Progenitor cell of endocrine pancreas (in vitro differentiated cells): ENCODE results near the gene UGT1A1. TPM values are rescaled to one million over a fixed set of nuclear protein-coding genes. Genes with fewer than 3 reads are reported as not detected.

ENCODE experiments used
- DNase-seq: peaks from one replicate; pipeline ENCODE4 v3.0.0; 2021; ENCODE audit warnings: low spot score; ENCODE audit not compliant: unreplicated experiment
- H3K27ac Mint-ChIP-seq: 2 replicates; pipeline ENCODE4 v1.8.0; 2021; ENCODE audit warnings: mild to moderate bottlenecking, moderate library complexity, mixed read lengths
- H3K27me3 Mint-ChIP-seq: 2 replicates; pipeline ENCODE4 v1.8.0; 2021; ENCODE audit warnings: mixed read lengths
- H3K36me3 Mint-ChIP-seq: 2 replicates; pipeline ENCODE4 v1.8.0; 2022; ENCODE audit warnings: mixed read lengths; ENCODE audit not compliant: insufficient read depth
- H3K4me1 Mint-ChIP-seq: 2 replicates; pipeline ENCODE4 v1.8.0; 2021; ENCODE audit warnings: low read depth, mixed read lengths
- H3K4me3 Mint-ChIP-seq: 2 replicates; pipeline ENCODE4 v1.8.0; 2021; ENCODE audit warnings: low read depth, mild to moderate bottlenecking, moderate library complexity, mixed read lengths
- H3K9me3 Mint-ChIP-seq: 2 replicates; pipeline ENCODE4 v1.8.0; 2021; ENCODE audit warnings: low read depth, mixed read lengths
- total RNA-seq: library from RNA; stranded (reverse); gene quantifications from 2 replicates; pipeline ENCODE4 v1.2.1, GENCODE V29; 2021
- TF ChIP-seq, protein P1 (sequence below): fragments of 200-600 bp; sonication (generic); IDR thresholded peaks from one replicate; pipeline ENCODE4 v1.5.0; 2021; ENCODE audit warnings: antibody characterized with exemption, mild to moderate bottlenecking; ENCODE audit not compliant: unreplicated experiment

Gene UGT1A1
- total RNA-seq, 1 donor from 2014 or later, result not detected

DNA sequence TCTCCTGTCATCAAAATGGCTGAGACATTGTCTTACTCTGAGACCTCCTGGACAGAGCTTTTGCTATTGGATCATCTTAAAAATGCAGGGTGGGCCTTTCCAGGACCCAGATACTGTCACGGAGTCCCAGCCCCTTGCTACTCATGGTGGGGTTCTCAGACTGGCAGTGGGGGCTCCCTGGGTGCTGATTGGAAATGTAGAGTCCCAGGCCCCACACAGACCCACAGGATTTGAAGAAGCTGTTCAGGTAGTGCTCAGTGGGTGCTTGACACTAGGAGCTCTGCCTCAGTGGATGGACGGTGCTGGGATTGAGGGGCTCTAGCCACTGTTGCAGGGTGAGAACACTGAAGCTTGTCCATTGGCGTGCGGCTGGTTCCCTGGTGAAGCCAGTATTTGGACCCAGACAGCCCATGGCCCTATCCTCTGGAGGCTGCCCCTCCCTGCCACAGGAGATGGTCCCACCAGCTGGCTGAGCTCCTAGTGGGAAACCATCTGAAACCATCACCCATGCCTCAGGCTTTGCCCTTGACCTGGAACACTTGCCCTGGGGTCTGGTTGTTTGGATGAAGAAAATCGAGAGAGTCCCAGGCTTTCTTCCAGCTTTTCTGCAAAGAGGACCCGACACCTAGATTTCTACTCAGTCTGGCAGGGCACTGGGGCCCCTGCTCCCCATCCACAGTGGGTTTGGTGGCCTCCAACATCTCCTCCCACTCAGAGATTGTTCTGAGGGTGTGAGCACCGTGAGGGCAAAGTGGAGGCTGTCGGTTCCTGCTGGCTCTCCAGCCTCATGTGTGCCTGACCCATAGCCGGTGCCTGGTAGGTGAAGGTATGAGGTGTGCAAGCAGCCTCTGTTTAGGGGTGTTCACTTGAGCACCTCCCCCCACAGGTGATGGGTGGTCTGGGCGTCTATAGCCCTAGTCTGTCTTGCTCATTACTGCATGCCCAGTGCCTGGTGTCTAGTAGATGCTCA is 48.2 kb downstream of the UGT1A1 start:
- TF ChIP-seq, protein P1, sequence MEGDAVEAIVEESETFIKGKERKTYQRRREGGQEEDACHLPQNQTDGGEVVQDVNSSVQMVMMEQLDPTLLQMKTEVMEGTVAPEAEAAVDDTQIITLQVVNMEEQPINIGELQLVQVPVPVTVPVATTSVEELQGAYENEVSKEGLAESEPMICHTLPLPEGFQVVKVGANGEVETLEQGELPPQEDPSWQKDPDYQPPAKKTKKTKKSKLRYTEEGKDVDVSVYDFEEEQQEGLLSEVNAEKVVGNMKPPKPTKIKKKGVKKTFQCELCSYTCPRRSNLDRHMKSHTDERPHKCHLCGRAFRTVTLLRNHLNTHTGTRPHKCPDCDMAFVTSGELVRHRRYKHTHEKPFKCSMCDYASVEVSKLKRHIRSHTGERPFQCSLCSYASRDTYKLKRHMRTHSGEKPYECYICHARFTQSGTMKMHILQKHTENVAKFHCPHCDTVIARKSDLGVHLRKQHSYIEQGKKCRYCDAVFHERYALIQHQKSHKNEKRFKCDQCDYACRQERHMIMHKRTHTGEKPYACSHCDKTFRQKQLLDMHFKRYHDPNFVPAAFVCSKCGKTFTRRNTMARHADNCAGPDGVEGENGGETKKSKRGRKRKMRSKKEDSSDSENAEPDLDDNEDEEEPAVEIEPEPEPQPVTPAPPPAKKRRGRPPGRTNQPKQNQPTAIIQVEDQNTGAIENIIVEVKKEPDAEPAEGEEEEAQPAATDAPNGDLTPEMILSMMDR, result no peak
- Mint-ChIP-seq H3K27ac (no peak overlapping the region), H3K4me1 (no peaks in the 10 kb centered on the region), H3K9me3 (no peaks in the 10 kb centered on the region), H3K27me3 (peaks cover 20% of the 10 kb centered on the region), H3K4me3 (no peak overlapping the region), H3K36me3 (no peaks in the 10 kb centered on the region)
- DNase-seq, result peak; percentile 3

DNA sequence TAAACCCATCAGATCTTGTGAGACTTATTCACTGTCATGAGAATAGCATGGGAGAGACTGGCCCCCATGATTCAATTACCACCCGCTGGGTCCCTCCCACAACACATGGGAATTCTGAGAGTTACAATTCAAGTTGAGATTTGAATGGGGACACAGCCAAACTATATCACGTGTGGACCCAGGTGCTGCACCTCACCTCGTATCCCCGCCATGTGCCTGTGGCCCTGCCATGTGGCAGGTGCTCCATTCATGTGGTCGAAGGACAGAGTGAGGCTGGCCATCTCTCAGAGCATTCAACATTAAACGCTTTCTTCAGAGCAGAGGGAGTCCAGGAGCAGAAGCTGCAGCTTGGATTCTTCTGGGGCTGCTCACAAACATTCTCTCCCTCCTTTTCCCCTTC is 50.3 kb downstream of the UGT1A1 start:
- no peaks in the 10 kb centered on the region for H3K9me3 Mint-ChIP-seq
- no peaks in the 10 kb centered on the region for H3K36me3 Mint-ChIP-seq
- peaks cover 6% of the 10 kb centered on the region for H3K27me3 Mint-ChIP-seq
- no peak overlapping the region for H3K27ac Mint-ChIP-seq
- H3K4me1 Mint-ChIP-seq, result no peaks in the 10 kb centered on the region
- H3K4me3 Mint-ChIP-seq, result no peak overlapping the region
- DNase-seq, result no peak
- TF ChIP-seq, protein P1, result no peak

DNA sequence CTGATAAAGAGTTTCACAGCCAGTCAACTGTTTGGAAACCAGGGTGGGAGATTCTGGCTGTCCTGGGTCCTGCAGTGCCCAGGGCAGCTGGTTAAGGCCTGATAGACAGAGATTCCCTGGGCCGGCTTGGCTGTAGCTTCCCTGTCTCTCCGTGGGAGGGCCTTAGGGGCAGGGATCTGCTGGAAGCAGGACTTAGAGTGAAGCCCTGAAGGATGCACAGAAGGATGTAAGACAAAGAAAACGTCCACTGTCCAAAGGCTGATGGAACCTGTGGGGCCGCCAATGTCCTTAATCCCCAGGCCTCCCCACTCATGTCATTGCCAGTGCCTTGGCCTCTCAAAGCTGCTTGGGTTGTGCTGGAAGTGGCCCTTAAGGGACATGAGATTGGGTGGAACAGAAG is 51.0 kb downstream of the UGT1A1 start:
- TF ChIP-seq, protein P1, result no peak
- DNase-seq, result no peak
- H3K4me1 Mint-ChIP-seq, result no peaks in the 10 kb centered on the region

DNA sequence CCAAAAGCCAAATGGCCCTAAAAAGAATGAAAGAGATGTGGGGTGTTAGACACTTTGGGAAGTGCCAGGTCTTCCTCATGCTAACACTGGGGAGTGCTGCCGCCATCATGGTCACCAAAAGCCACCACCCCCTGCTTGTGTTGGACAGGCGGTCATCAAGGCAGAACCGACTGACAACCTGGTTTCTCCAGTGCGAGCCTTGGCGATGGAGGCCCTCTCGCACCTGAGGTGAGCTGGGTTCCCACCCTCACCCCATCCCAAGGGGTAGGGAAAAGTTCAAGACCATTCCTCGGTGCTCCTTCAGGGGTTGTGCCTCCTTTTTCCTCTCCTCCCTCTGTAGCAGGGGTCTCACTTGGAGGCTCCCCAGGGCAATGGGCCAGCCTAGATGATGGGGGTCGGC is 51.7 kb downstream of the UGT1A1 start:
- Mint-ChIP-seq H3K9me3 (no peaks in the 10 kb centered on the region), H3K27me3 (peaks cover 4% of the 10 kb centered on the region), H3K36me3 (no peaks in the 10 kb centered on the region), H3K4me1 (no peaks in the 10 kb centered on the region), H3K27ac (no peak overlapping the region), H3K4me3 (no peak overlapping the region)
- TF ChIP-seq, protein P1, result no peak
- DNase-seq, result no peak

More for the DNA sequence above, 51.0 kb downstream of the UGT1A1 start:
- Mint-ChIP-seq H3K36me3 (no peaks in the 10 kb centered on the region), H3K4me3 (no peak overlapping the region), H3K27me3 (peaks cover 4% of the 10 kb centered on the region), H3K27ac (no peak overlapping the region), H3K9me3 (no peaks in the 10 kb centered on the region)

DNA sequence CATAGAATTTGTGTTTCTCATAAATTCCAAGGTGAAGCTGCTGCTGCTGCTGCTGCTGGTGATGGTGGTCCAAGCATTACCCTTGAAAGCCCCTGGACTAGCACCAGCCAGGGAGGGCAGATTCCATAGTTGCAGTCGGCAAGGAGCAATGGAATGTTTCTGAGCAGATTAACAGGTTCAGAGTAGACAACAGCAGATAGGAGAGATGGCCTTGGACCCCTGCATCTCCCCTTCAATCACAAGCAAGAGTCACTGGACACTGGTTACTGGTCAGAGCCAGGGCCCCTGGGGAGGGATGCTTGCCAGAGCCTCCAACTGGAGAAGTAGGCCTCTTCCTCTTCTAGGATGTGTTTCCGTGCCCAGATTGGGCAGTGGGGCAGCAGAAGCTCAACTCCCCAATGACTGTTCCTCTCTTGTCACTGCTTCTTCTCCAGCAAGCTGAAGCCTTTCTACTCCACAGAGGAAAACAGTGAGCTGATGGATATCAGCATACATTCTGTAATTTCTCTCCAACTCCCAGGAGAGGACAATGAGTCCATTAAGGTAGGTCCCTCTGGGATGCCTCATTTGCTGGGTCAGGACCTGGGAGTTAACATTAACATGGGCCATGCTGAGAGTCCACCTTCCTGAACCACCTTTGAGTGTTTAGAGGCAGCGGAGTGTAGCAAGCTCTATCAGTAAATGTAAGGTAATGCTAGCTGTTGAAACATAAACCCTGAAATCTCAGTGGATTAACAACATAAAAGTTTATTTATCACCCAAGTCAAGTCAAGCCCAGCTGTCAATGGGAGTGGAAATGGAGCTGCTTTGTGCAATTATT is 53.4 kb downstream of the UGT1A1 start:
- Mint-ChIP-seq H3K4me1 (no peaks in the 10 kb centered on the region), H3K27me3 (peaks cover 4% of the 10 kb centered on the region), H3K9me3 (no peaks in the 10 kb centered on the region), H3K4me3 (no peak overlapping the region), H3K27ac (no peak overlapping the region), H3K36me3 (no peaks in the 10 kb centered on the region)
- DNase-seq, result no peak
- TF ChIP-seq, protein P1, result no peak
